Stimulated activated CD4-positive, alpha-beta T cell treated with anti-CD3 and anti-CD28 coated beads, Interleukin-2, amount 100 ng/mL, for 24 hours (primary cell): ENCODE measurements around the gene AKAP4.
A peak's percentile ranks its signal among the peaks of the same experiment; 100 is the strongest.

Experiments used
- DNase-seq, 2 donors: peaks; one replicate each; pipeline ENCODE4 v3.0.0-alpha.2; 2020

Gene AKAP4

GRCh38 chrX:50200907-50201306 is at the start of gene AKAP4:
Gene AKAP4, minus strand, starts transcription at chrX:50201007. Its CDS starts 118 bp downstream, at chrX:50200889.
- no peak for DNase-seq

GRCh38 chrX:50211510-50211909 is 10.7 kb upstream of the AKAP4 start:
- DNase-seq: no peak

- no peak for DNase-seq
Measured at GRCh38 chrX:50206753-50207152, 5.9 kb upstream of the AKAP4 start.

- peak; percentile 64 to 73 for DNase-seq
Measured at GRCh38 chrX:50204364-50204899, 3.6 kb upstream of the AKAP4 start, which contains the start of gene CCNB3. Gene CCNB3, plus strand, starts transcription at chrX:50204765. Its CDS starts 80,399 bp downstream, at chrX:50285164.

- DNase-seq: no peak
Measured at GRCh38 chrX:50202539-50202938, 1.7 kb upstream of the AKAP4 start.

GRCh38 chrX:50198348-50198747 is 2.5 kb downstream of the AKAP4 start:
- no peak for DNase-seq

GRCh38 chrX:50188859-50189600 is 11.8 kb downstream of the AKAP4 start:
- no peak for DNase-seq

- no peak for DNase-seq
Measured at GRCh38 chrX:50183891-50184290, 16.9 kb downstream of the AKAP4 start.

GRCh38 chrX:50180073-50180940 is 20.5 kb downstream of the AKAP4 start:
- DNase-seq: no peak

GRCh38 chrX:50169717-50170116 is 31.1 kb downstream of the AKAP4 start:
- DNase-seq: no peak

- DNase-seq: no peak
Measured at GRCh38 chrX:50168241-50168687, 32.5 kb downstream of the AKAP4 start.

GRCh38 chrX:50167366-50167765 is 33.4 kb downstream of the AKAP4 start:
- no peak for DNase-seq

- DNase-seq: no peak
Measured at GRCh38 chrX:50165727-50166126, 35.1 kb downstream of the AKAP4 start.

- no peak for DNase-seq
Measured at GRCh38 chrX:50161127-50161526, 39.7 kb downstream of the AKAP4 start.

- DNase-seq: no peak
Measured at GRCh38 chrX:50158593-50158992, 42.2 kb downstream of the AKAP4 start.

- no peak for DNase-seq
Measured at GRCh38 chrX:50157545-50158135, 43.2 kb downstream of the AKAP4 start.

GRCh38 chrX:50154429-50154828 is 46.4 kb downstream of the AKAP4 start:
- no peak for DNase-seq

- DNase-seq: no peak
Measured at GRCh38 chrX:50152456-50152855, 48.4 kb downstream of the AKAP4 start.

GRCh38 chrX:50147972-50148371 is 52.8 kb downstream of the AKAP4 start:
- no peak for DNase-seq
